Measurements from ENCODE around the gene PCDHGA1. TPM values are rescaled to one million over a fixed set of nuclear protein-coding genes. Genes with fewer than 3 reads are reported as not detected.

The PCDHGA1 gene
- polyA plus RNA-seq, 3 donors: not detected

- Histone ChIP-seq H4K20me1 (ENCODE audit: insufficient read depth, low read length) (no peaks in the 10 kb centered on the region), H3K36me3 (replicated peaks in 1 of 2; ENCODE audit: control insufficient read depth in 1 of 2, insufficient read depth in 2 of 2, low read length in 2 of 2) (no peaks in the 10 kb centered on the region), H3K27me3 (ENCODE audit: control insufficient read depth in 2 of 2, insufficient read depth in 2 of 2, low read length in 2 of 2) (peaks cover 53 to 93% of the 10 kb centered on the region in 2 donors), H3K27ac (ENCODE audit: low read depth in 1 of 2, low read length in 2 of 2) (no peak overlapping the region), H3K4me2 (replicated peaks; ENCODE audit: extremely low read depth, low read length, poor library complexity, severe bottlenecking) (no peak overlapping the region), H2AFZ (ENCODE audit: insufficient read depth, low read depth, low read length, poor library complexity, severe bottlenecking) (no peak overlapping the region), H3K79me2 (ENCODE audit: insufficient read depth, low read length) (no peaks in the 10 kb centered on the region), H3K9me3 (replicated peaks in 1 of 2; ENCODE audit: control insufficient read depth in 1 of 2, insufficient read depth in 1 of 2, low read length in 2 of 2) (peaks cover 55 to 72% of the 10 kb centered on the region in 2 donors), H3K4me3 (replicated peaks in 1 of 3; ENCODE audit: low read depth in 2 of 3, low read length in 3 of 3) (no peak overlapping the region), H3K4me1 (ENCODE audit: control insufficient read depth in 1 of 2, insufficient read depth in 2 of 2, low read length in 2 of 2) (no peaks in the 10 kb centered on the region), H3K9ac (ENCODE audit: insufficient read depth, low read length, poor library complexity, severe bottlenecking) (no peak overlapping the region)
- H3K27me3 Mint-ChIP-seq (ENCODE audit: low read depth in 3 of 3): peaks cover 67 to 73% (median 68%) of the 10 kb centered on the region in 3 donors
- TF ChIP-seq, protein P1, sequence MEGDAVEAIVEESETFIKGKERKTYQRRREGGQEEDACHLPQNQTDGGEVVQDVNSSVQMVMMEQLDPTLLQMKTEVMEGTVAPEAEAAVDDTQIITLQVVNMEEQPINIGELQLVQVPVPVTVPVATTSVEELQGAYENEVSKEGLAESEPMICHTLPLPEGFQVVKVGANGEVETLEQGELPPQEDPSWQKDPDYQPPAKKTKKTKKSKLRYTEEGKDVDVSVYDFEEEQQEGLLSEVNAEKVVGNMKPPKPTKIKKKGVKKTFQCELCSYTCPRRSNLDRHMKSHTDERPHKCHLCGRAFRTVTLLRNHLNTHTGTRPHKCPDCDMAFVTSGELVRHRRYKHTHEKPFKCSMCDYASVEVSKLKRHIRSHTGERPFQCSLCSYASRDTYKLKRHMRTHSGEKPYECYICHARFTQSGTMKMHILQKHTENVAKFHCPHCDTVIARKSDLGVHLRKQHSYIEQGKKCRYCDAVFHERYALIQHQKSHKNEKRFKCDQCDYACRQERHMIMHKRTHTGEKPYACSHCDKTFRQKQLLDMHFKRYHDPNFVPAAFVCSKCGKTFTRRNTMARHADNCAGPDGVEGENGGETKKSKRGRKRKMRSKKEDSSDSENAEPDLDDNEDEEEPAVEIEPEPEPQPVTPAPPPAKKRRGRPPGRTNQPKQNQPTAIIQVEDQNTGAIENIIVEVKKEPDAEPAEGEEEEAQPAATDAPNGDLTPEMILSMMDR (IDR thresholded peaks at IDR 0.05): no peak
- H3K9me3 Mint-ChIP-seq: peaks cover 43 to 82% (median 73%) of the 10 kb centered on the region in 7 donors
- no peak overlapping the region for H3K27ac Mint-ChIP-seq
- peaks cover 2% of the 10 kb centered on the region for H3K4me1 Mint-ChIP-seq
- no peak for DNase-seq
- H3K4me3 Mint-ChIP-seq: peak overlapping the region in 1 of 2 donors; percentile 83
- intact Hi-C loops (cut with micrococcal nuclease): no loop called here
- peaks cover 16 to 20% of the 10 kb centered on the region in 2 donors for H3K36me3 Mint-ChIP-seq
Measured at GRCh38 chr5:141362719-141363118, 32.4 kb downstream of the PCDHGA1 start.

- intact Hi-C loops (cut with micrococcal nuclease): no loop called here
- Mint-ChIP-seq H3K9me3 (peaks cover 43 to 80% (median 72%) of the 10 kb centered on the region in 7 donors), H3K4me3 (peak within 1 kb of the TSS in 1 of 2 donors; percentile 71), H3K27me3 (ENCODE audit: low read depth in 3 of 3) (peaks cover 70 to 77% (median 72%) of the 10 kb centered on the region in 3 donors), H3K36me3 (peaks cover 16 to 20% of the 10 kb centered on the region in 2 donors), H3K4me1 (peaks cover 2% of the 10 kb centered on the region), H3K27ac (no peak within 1 kb of the TSS)
- no peaks in the 10 kb centered on the region for H3K79me2 ChIP-seq (ENCODE audit: insufficient read depth, low read length)
- no peaks in the 10 kb centered on the region for H4K20me1 ChIP-seq (ENCODE audit: insufficient read depth, low read length)
- no peak within 1 kb of the TSS for H3K27ac ChIP-seq (ENCODE audit: low read depth in 1 of 2, low read length in 2 of 2)
- H3K4me1 ChIP-seq (ENCODE audit: control insufficient read depth in 1 of 2, insufficient read depth in 2 of 2, low read length in 2 of 2): no peaks in the 10 kb centered on the region
- H3K36me3 ChIP-seq (replicated peaks in 1 of 2; ENCODE audit: control insufficient read depth in 1 of 2, insufficient read depth in 2 of 2, low read length in 2 of 2): no peaks in the 10 kb centered on the region
- DNase-seq: no peak
- 29% methylated on average over 31 of the region's 34 CpGs for WGBS (ENCODE audit: insufficient coverage)
- no peak within 1 kb of the TSS for H3K4me2 ChIP-seq (replicated peaks; ENCODE audit: extremely low read depth, low read length, poor library complexity, severe bottlenecking)
- peaks cover 55 to 72% of the 10 kb centered on the region in 2 donors for H3K9me3 ChIP-seq (replicated peaks in 1 of 2; ENCODE audit: control insufficient read depth in 1 of 2, insufficient read depth in 1 of 2, low read length in 2 of 2)
- no peak within 1 kb of the TSS for H3K4me3 ChIP-seq (replicated peaks in 1 of 3; ENCODE audit: low read depth in 2 of 3, low read length in 3 of 3)
- TF ChIP-seq, protein P1 (IDR thresholded peaks at IDR 0.05): no peak
- no peak within 1 kb of the TSS for H2AFZ ChIP-seq (ENCODE audit: insufficient read depth, low read depth, low read length, poor library complexity, severe bottlenecking)
- H3K27me3 ChIP-seq (ENCODE audit: control insufficient read depth in 2 of 2, insufficient read depth in 2 of 2, low read length in 2 of 2): peaks cover 53 to 94% of the 10 kb centered on the region in 2 donors
- H3K9ac ChIP-seq (ENCODE audit: insufficient read depth, low read length, poor library complexity, severe bottlenecking): no peak within 1 kb of the TSS
Measured at GRCh38 chr5:141363952-141364660, 33.8 kb downstream of the PCDHGA1 start, which contains the start of gene PCDHGA5. PCDHGA5 (plus strand) TSS chr5:141364162; CDS start chr5:141364331, 169 bp downstream.

Measured in CD14-positive monocyte (primary cell).